KOPT-K1 (cell line): ENCODE results near the gene HRC.
A peak's percentile ranks its signal among the peaks of the same experiment; 100 is the strongest.
"Not testable (repeated sequence)": the region's sequence is repeated elsewhere in the genome, so short reads cannot be mapped to it uniquely, and the experiment has no call there.

Source experiments
- H3K27ac ChIP-seq: fragments of 200-600 bp; sonication (generic); 2 replicates; pipeline ENCODE4 v1.5.1; 2016; ENCODE audit warnings: antibody characterized with exemption, mild to moderate bottlenecking, low read depth, low read length; ENCODE audit not compliant: poor library complexity, severe bottlenecking
- H3K36me3 ChIP-seq: fragments of 200-600 bp; sonication (generic); 2 replicates; pipeline ENCODE4 v1.5.1; 2017; ENCODE audit warnings: antibody characterized with exemption, mild to moderate bottlenecking, low read length, moderate library complexity; ENCODE audit not compliant: insufficient read depth
- H3K9me3 ChIP-seq: fragments of 200-600 bp; sonication (generic); 2 replicates; pipeline ENCODE4 v1.5.1; 2017; ENCODE audit warnings: antibody characterized with exemption, low read length, mild to moderate bottlenecking; ENCODE audit not compliant: insufficient read depth, poor library complexity, severe bottlenecking

Gene HRC

DNA sequence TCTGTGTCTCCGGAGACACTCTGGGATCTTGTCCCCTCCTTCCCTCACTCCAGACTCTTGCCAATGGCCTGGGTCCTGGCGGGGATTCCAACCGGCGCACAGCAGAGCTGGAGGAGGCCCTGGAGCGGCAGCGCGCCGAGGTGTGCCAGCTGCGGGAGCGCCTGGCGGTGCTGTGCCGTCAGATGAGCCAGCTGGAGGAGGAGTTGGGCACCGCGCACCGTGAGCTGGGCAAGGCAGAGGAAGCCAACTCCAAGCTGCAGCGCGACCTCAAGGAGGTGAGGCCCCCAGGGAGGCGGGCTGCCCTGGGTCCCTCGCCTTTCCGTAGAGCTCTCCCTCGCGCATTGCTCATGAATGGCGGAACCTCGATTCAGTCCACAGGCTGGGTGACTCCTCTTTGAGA is 24.9 kb downstream of the HRC start:
- Histone ChIP-seq H3K36me3 (no peaks in the 10 kb centered on the region), H3K27ac (no peak overlapping the region), H3K9me3 (no peaks in the 10 kb centered on the region)

DNA sequence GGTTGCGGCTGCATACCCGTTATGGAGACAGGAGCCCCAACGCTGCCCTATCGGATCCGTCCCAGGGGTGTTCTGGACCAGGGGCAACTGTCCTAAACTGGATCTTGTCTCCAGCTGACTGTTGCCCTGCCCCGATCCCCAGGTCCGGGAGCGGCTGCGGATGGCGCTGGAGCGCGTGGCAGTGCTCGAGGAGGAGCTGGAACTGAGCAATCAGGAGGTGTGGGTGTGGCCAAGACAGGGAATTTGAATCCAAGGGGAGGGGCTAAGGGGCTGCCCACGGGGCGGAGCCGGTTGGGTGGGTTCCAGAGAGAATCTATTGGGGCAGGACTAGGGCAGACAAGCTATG is 26.0 kb downstream of the HRC start:
- H3K9me3 ChIP-seq, result no peaks in the 10 kb centered on the region
- H3K27ac ChIP-seq, result no peak overlapping the region
- H3K36me3 ChIP-seq, result no peaks in the 10 kb centered on the region

DNA sequence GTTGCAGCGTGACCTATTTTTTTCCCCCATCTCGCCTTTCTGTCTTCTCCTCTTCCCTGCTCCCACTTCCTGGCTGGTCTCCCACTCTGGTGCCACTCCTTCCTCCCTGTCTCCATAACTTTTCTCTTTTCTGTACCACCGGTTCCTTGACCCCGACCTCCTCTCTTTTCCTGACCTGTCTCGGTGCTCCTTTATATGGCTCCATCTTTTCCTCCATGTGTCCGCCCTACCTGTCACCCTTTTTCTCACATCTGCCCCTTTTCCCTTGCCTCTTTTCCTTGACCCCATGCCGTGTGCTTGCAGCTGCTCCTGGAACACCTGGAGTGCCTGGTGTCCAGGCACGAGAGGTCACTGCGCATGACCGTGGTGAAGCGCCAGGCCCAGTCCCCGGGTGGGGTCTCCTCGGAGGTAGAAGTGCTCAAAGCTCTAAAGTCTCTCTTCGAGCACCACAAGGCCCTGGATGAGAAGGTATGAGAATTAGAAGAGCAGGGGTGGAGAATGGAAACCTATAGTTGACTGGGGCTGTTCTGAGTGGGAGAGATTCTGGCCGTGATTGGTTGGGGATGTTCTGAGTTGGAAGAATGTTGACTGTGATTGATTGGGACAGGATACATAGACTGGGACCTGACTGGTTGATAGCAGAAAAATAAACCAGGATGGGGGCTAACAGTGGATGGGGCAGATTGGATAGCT is 26.5 kb downstream of the HRC start:
- Histone ChIP-seq H3K27ac (peak overlapping the region; percentile 59), H3K9me3 (no peaks in the 10 kb centered on the region), H3K36me3 (no peaks in the 10 kb centered on the region)

DNA sequence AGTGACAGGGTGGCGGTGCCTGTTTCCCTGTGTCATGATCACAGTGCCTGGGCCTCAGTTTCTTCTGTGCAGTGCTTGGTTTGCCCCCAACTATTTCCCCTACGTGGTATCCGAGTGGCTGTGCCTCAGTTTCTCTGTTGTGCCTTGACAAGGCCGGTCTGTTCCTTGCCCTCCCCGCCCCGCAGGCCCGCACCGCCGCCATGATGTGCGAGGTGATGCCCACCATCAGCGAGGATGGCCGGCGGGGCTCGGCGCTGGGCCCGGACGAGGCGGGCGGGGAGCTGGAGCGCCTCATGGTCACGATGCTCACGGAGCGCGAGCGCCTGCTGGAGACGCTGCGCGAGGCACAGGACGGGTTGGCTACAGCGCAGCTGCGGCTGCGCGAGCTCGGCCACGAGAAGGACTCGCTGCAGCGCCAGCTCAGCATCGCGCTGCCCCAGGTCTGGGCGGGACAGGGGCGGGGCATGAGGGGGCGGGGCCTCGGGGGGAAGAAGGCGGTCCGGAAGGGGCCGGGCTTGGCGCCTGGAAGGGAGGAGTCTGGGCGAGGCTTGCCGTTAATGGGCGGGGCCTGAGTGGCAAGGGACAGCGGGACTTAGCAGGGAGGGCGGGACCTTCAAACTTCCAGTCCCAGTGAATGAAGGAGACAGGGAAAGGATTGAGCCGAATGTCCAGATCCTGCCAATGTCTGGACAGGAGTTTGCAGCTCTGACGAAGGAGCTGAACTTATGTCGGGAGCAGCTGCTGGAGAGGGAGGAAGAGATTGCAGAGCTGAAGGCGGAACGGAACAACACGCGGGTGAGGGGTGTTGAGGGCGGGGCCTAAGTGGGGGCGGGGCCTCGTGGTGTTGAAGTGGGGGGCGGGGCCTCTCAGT is 27.3 kb downstream of the HRC start:
- Histone ChIP-seq H3K36me3 (no peaks in the 10 kb centered on the region), H3K27ac (peak overlapping the region; percentile 59), H3K9me3 (no peaks in the 10 kb centered on the region)

DNA sequence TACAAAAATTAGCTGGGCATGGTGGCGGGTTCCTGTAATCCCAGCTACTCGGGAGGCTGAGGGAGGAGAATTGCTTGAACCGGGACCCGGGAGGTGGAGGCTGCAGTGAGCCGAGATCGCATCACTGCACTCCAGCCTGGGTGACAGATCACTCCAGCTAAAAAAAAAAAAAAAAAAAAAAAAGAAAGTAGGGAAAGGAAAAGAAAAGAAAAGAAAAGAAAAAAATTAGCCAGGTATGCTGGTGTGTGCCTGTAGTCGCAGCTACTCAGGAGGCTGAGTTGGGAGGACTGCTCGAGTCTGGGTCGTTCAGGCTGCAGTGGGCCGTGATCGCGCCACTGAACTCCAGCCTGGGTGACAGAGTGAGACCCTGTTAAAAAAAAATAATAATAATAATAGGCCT is 28.0 kb downstream of the HRC start:
- not testable (repeated sequence) for H3K36me3 ChIP-seq, H3K27ac ChIP-seq, H3K9me3 ChIP-seq

DNA sequence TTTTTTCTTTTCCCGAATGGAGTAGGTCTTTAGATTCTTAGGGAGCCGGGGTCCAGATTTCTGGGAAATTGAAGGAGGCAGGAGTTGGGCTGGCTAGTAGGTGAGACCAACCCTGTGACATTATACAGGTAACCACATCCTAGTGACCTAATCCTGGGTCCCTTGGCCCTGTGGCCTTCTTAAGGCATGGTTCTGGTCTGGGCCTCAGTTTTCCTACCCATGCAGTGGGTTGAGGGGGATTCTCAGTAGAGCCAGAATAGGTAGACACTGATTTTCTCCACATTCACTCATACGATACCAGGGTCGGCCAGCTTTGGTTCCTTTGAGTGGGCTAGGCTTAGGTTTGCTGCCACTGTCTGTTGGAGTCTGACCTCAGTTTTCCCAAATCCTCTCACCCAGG is 28.6 kb downstream of the HRC start:
- Histone ChIP-seq H3K9me3 (no peaks in the 10 kb centered on the region), H3K27ac (no peak overlapping the region), H3K36me3 (no peaks in the 10 kb centered on the region)

DNA sequence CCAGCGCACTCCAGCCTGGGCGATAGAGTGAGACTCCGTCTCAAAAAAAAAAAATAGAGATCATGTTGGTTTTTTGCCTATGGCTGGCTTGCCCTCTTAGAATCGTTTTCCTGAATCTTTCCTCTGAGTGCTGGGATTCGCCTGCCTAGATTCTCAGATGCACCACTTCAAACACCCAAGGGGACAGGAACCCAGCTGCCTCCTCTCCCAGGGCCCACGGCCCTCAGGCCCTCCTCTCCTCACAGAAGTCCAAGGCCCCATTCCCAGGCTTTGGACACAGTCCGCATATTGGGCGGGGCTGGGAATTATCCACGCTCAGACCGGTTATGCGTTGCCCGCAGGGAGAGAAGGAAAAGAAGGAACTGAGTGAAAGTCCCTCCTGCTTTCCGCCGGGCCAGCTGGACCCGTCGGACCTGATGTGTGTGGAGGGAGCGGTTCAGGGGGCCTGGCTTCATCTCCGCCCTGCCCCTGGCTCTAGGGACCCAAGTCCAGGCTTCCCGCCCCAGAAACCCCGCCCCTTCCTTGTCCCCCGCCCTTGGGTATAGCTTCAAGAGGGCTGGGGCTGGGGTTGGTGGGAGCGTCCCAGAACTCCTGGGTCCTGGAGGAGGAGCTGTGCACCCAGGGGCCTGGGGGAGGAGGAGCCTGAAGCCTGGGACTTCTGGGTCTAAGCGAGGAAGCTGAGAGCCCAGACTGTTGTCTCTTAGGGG is 30.0 kb downstream of the HRC start:
- Histone ChIP-seq H3K36me3 (no peaks in the 10 kb centered on the region), H3K27ac (no peak overlapping the region), H3K9me3 (no peaks in the 10 kb centered on the region)

DNA sequence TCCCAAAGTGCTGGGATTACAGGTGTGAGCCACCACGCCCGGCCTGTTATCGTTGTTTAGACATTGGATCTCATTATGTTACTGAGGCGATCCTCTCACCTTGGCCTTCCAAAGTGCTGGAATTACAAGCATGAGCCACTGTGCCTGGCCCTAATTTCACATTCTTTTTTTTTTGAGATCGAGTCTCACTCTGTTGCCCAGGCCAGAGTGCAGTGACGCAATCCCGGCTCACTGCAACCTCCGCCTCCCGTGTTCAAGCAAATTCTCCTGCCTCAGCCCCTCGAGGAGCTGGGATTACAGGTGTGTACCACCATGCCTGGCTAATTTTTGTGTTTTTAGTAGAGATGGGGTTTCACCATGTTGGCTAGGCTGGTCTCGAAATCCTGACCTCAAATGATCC is 31.9 kb downstream of the HRC start:
- not testable (repeated sequence) for H3K9me3 ChIP-seq, H3K36me3 ChIP-seq, H3K27ac ChIP-seq

DNA sequence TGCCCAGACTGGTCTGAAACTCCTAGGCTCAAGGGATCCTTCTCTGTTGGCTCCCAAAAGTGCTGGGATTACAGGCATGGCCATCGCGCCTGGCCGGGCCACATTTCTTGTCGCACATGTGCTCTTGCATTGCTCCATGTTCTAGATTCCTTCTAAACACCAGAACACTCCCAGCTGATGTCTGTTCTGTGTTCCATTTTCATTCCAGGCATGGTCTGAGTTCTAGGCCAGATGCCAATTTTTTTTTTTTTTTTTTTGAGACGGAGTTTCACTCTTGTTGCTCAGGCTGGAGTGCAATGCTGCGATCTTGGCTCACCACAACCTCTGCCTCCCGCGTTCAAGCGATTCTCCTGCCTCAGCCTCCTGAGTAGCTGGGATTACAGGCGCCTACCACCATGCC is 33.4 kb downstream of the HRC start:
- not testable (repeated sequence) for H3K36me3 ChIP-seq, H3K9me3 ChIP-seq, H3K27ac ChIP-seq

DNA sequence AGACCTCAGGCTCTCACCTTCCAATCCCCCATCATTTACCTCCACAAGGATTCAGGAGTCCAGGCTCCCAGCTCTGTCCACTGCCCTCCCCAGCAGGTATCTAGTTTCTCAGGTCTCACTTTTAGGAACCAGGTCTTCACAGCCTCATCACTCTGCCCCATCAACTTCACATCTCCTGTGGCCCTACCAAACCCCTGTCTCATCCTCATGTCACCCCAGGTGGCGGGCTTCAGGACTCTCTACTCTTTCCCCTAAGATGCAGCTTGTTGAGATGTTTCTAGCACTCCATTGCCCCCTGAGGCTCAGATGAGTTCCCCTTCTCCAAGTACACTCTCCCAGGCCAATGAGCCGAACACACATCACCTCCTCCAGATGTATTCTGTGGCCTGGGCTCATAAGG is 34.3 kb downstream of the HRC start:
- no peak overlapping the region for H3K27ac ChIP-seq
- no peaks in the 10 kb centered on the region for H3K9me3 ChIP-seq
- H3K36me3 ChIP-seq, result no peaks in the 10 kb centered on the region

DNA sequence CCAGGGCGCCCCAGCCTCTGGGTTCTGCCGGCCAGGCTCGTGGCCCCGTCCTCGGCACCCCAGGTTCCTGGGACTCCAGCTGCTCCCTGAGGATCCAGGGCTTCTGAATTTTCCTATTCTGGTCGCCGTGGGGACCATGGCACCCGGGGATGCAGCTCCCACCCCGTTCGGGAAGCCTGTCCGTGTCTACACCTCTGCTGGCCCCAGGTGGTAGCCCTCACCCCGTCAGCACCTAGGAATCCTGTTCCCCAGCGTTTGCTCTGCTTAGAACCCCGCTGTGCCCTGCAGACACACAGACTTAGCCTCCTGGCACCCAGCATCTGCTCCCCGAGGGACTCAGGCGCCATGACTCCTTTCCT is 34.9 kb downstream of the HRC start:
- no peak overlapping the region for H3K27ac ChIP-seq

DNA sequence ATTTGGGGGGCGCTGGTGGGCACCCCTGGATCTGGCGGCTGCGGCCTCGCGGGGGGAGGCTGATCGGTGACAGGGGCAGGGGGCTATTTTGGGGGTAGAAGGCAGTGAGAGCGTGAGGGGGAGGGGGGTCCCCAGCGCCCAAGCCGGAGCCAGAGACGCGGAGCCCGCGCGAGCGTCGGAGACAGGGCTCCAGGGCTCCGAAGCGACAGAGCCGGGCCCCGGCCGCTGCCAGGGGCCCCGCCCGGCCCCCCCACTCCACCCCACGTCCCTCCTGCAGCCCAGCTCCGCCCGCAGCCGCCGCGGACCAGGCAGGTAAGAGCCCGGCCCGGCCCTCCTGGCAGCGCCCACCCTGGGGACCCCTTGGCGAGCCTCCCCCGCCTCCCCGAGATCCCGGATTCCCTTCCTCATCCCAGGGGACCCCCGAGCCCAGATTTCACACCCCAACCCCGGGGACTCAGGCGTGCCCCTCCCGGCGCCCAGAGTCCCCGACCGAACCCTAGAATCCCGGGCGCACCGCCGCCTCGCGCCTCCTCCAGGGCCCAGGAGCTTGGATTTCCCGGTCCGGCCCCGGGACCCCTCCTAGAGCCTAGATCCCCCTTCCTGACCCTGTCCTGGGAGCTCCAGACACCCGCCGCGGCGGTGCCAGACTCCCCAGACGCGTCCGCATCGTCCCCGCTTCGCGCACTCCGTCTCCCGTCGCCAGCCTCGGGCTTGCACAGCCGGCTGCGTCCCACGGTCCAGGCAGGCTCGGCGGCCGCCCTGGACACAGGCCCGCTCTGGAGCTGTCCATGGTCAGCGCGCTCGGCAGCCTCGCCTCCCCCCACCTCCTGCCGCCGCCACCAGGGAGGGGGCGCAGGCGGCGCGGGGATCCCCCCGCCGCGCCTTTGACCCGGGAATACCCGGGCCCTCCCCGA is 35.5 kb downstream of the HRC start, which contains the start of gene PPFIA3:
Gene PPFIA3 (plus strand): TSS at position 134 of the 914 bp plus-strand sequence. CDS start 8,330 bp downstream, outside the sequence.
- H3K9me3 ChIP-seq, result no peaks in the 10 kb centered on the region
- peak within 1 kb of the TSS; percentile 71 for H3K27ac ChIP-seq
- no peaks in the 10 kb centered on the region for H3K36me3 ChIP-seq

More for the DNA sequence above, 34.9 kb downstream of the HRC start:
- H3K9me3 ChIP-seq, result no peaks in the 10 kb centered on the region
- H3K36me3 ChIP-seq, result no peaks in the 10 kb centered on the region

DNA sequence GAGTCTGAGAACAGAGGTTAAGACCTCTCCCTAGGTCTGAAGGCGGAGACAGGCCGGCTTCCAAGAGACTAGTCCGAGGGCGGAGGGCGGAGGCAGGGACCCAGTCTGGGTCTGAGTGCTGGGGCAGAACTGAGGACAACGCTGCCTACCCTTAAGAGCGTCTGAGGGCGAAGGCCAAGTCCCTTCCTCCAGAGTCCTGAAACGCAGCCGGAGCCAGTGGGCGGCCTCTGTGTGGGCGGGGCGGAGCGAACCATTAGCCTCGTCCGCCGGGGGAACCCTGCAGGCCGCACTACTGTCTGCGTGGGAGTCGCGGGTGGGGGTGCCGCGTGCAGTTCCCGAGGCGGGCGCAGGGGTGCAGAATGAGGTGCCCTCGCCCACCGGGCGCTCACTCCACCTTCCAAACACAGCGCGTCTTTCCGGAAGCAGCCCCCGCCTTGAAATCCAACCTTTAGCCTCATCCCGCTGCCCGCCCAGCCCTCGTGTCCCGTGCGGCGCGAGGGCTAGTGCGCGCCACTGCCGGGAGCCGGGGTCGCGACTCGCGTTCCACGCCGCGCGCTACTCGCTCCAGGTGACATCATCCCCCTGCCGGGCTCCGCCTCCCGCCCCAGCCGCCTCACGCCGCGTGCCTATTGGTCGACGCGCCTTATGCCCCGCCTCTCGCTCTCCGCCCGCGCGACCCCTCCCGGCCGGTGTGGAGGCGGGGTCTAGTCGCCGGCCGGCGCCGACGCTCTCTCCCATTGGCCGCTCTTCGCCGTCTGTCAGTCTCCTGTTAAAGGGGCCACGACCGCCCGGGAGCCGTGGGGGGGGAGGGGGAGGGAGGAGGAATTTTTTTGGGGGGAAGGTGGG is 36.4 kb downstream of the HRC start, which contains the start of gene C19orf73:
Gene C19orf73 (minus strand): TSS at position 579 of the 846 bp plus-strand sequence. CDS start 121 bp downstream, at position 458.
- Histone ChIP-seq H3K36me3 (no peaks in the 10 kb centered on the region), H3K27ac (peak within 1 kb of the TSS; percentile 71), H3K9me3 (no peaks in the 10 kb centered on the region)
